GM13976 (cell line): ENCODE results near the gene USP46.
A peak's percentile ranks its signal among the peaks of the same experiment; 100 is the strongest.

Experiments used
- DNase-seq: peaks from one replicate; pipeline ENCODE4 v3.0.0; 2012; ENCODE audit warnings: low spot score
- in situ Hi-C: fragments of 300-500 bp; cut with MboI; formaldehyde crosslinking; loops from one replicate; pipeline ENCODE4 v1.12.0; 2022; ENCODE audit warnings: low sequenced_read_pairs, mixed read lengths, inconsistent platforms; ENCODE audit not compliant: unreplicated experiment
- TF ChIP-seq, protein P1 (sequence below): IDR thresholded peaks from 2 replicates; pipeline ENCODE4 v1.5.1; 2012; ENCODE audit warnings: borderline replicate concordance, mild to moderate bottlenecking; ENCODE audit not compliant: insufficient read depth; ENCODE audit errors: extremely low read depth, missing control alignments, control extremely low read depth

The USP46 gene

DNA sequence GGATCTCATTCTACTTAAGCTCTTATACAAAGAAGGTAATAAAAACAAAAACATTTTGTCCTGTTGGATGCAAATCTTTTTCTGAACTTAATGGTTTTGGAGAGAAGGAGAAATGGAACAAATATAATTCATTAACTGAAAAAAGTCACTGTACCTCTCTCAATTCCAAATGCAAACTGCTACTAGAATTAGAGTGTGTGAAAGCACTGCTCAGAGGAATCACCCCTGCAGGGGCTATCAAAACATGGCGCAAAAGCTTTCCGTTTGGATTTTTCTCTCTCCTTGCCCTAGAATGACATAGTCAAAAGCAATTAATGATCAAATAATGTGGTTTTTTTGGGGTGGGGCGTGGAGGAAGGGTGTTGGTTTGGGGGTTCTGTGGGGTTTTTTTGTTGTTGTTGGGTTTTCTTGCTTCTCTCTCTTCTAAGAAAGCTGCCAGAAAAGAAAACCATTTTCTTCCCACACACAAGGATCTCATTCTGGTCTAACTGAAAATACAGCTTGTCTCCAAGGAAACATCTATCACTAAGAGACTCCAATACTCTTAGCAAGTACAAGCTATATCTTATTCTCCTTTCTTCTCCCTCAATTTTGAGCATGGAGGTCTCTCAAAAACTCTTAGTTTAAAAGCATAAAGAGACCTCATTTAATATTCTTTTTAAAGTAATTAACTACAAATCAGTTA, 41.6 kb downstream of the USP46 start:
- DNase-seq: peak; percentile 26
- in situ Hi-C loops: no loop called here
- TF ChIP-seq, protein P1, sequence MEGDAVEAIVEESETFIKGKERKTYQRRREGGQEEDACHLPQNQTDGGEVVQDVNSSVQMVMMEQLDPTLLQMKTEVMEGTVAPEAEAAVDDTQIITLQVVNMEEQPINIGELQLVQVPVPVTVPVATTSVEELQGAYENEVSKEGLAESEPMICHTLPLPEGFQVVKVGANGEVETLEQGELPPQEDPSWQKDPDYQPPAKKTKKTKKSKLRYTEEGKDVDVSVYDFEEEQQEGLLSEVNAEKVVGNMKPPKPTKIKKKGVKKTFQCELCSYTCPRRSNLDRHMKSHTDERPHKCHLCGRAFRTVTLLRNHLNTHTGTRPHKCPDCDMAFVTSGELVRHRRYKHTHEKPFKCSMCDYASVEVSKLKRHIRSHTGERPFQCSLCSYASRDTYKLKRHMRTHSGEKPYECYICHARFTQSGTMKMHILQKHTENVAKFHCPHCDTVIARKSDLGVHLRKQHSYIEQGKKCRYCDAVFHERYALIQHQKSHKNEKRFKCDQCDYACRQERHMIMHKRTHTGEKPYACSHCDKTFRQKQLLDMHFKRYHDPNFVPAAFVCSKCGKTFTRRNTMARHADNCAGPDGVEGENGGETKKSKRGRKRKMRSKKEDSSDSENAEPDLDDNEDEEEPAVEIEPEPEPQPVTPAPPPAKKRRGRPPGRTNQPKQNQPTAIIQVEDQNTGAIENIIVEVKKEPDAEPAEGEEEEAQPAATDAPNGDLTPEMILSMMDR: no peak

- TF ChIP-seq, protein P1: no peak
- DNase-seq: no peak
- in situ Hi-C loops: no loop called here
These were observed 44.9 kb downstream of the USP46 start for GRCh38 chr4:52614241-52614640.

GRCh38 chr4:52612341-52612740, 46.8 kb downstream of the USP46 start:
- in situ Hi-C loops: no loop called here
- no peak for DNase-seq
- TF ChIP-seq, protein P1: no peak

- TF ChIP-seq, protein P1: no peak
- in situ Hi-C loops: no loop called here
- no peak for DNase-seq
These were observed 48.0 kb downstream of the USP46 start for GRCh38 chr4:52611030-52611555.

- in situ Hi-C loops: no loop called here
- TF ChIP-seq, protein P1: no peak
- DNase-seq: no peak
These were observed 52.4 kb downstream of the USP46 start for GRCh38 chr4:52606726-52607125.

DNA sequence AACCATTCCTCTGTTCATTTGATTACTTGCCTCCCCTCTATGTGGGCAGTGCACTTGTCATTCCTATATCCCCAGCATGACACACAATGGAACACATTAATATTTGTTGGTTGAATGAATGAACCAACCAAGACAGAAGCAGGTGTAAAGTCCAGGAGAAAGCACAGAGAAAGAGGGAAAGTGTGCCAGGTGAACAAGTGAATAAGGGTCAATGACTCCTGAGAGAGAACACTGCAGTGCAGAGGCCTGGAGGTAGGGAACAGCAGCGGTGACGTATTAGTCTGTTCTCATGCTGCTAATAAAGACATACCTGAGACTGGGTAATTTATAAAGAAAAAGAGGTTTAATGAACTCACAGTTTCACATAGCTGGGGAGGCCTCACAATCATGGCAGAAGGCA, 53.1 kb downstream of the USP46 start:
- TF ChIP-seq, protein P1: no peak
- in situ Hi-C loops: no loop called here
- no peak for DNase-seq
